Liver (tissue), 9 donors: Measurements from ENCODE around the gene FRMPD4. TPM values are rescaled to one million over a fixed set of nuclear protein-coding genes. Genes with fewer than 3 reads are reported as not detected.

Source experiments
- DNase-seq: peaks from one replicate; pipeline ENCODE4 v3.0.0-alpha.2; 2017; ENCODE audit warnings: low spot score
- H3K27ac ChIP-seq, 2 donors: one replicate each; pipeline ENCODE4 v1.7.0; 2013; ENCODE audit warnings: inconsistent platforms in 2 of 2, low read length in 2 of 2, control low read depth in 1 of 2, low read depth in 1 of 2, mild to moderate bottlenecking in 1 of 2
- H3K27me3 ChIP-seq, 4 donors: one replicate each; pipeline versions ENCODE4 v1.6.1 to v1.7.0; 2013; ENCODE audit warnings: low read length in 3 of 4, inconsistent platforms in 1 of 4, mild to moderate bottlenecking in 1 of 4, moderate library complexity in 1 of 4; ENCODE audit not compliant: control insufficient read depth in 4 of 4, insufficient read depth in 4 of 4
- H3K36me3 ChIP-seq, 4 donors: one replicate each; pipeline versions ENCODE4 v1.6.1 to v1.7.0; 2013; ENCODE audit warnings: low read length in 3 of 4, mild to moderate bottlenecking in 3 of 4, low read depth in 1 of 4, moderate library complexity in 1 of 4; ENCODE audit not compliant: control insufficient read depth in 4 of 4, insufficient read depth in 3 of 4
- H3K4me1 ChIP-seq, 4 donors: one replicate each; pipeline versions ENCODE4 v1.6.1 to v1.7.0; 2013; ENCODE audit warnings: low read length in 3 of 4, mild to moderate bottlenecking in 3 of 4, moderate library complexity in 1 of 4; ENCODE audit not compliant: control insufficient read depth in 4 of 4, insufficient read depth in 4 of 4
- H3K4me3 ChIP-seq, 3 donors: one replicate each; pipeline versions ENCODE4 v1.6.1 to v1.7.0; 2013; ENCODE audit warnings: low read length in 3 of 3, control low read depth in 1 of 3, low read depth in 1 of 3, mild to moderate bottlenecking in 1 of 3
- H3K9ac ChIP-seq, 2 donors: one replicate each; pipeline ENCODE4 v1.7.0; 2013; ENCODE audit warnings: low read length in 2 of 2, mild to moderate bottlenecking in 2 of 2, moderate library complexity in 2 of 2, control low read depth in 1 of 2, low read depth in 1 of 2
- H3K9me3 ChIP-seq, 4 donors: one replicate each; pipeline versions ENCODE4 v1.6.1 to v1.7.0; 2013; ENCODE audit warnings: low read length in 3 of 4; ENCODE audit not compliant: control insufficient read depth in 4 of 4
- CTCF ChIP-seq: fragments of 150-350 bp; IDR thresholded peaks from 2 replicates; pipeline ENCODE4 v1.5.1; 2017; ENCODE audit warnings: improper control_type of control experiment, low read depth, low read length; ENCODE audit not compliant: missing input control
- EGR1 ChIP-seq, 2 donors: IDR thresholded peaks; 2 replicates each; pipeline ENCODE4 v1.6.1; 2016 to 2018; ENCODE audit warnings: antibody characterized with exemption in 2 of 2, low read depth in 2 of 2
- FOXA1 ChIP-seq: IDR thresholded peaks from 2 replicates; pipeline ENCODE4 v1.6.1; 2016; ENCODE audit warnings: antibody characterized with exemption
- HNF4A ChIP-seq, 2 donors: conservative IDR thresholded peaks; 2 replicates each; pipeline ENCODE4 v1.6.1; 2016; ENCODE audit warnings: antibody characterized with exemption in 2 of 2, mild to moderate bottlenecking in 2 of 2
- HNF4G ChIP-seq: IDR thresholded peaks from 2 replicates; pipeline ENCODE4 v1.6.1; 2016; ENCODE audit warnings: antibody characterized with exemption
- JUND ChIP-seq, 2 donors: IDR thresholded peaks; 2 replicates each; pipeline ENCODE4 v1.6.1; 2016; ENCODE audit warnings: antibody characterized with exemption in 2 of 2
- MAX ChIP-seq: IDR thresholded peaks from 2 replicates; pipeline ENCODE4 v1.6.1; 2016; ENCODE audit warnings: antibody characterized with exemption
- RAD21 ChIP-seq, 2 donors: IDR thresholded peaks; 2 replicates each; pipeline ENCODE4 v1.6.1; 2016; ENCODE audit warnings: antibody characterized with exemption in 2 of 2, mild to moderate bottlenecking in 2 of 2
- REST ChIP-seq: IDR thresholded peaks from 2 replicates; pipeline ENCODE4 v1.6.1; 2016; ENCODE audit warnings: antibody characterized with exemption, mild to moderate bottlenecking
- WGBS: extraction: QIAGEN DNeasy Blood & Tissue Kit; methylation state at CpG from one replicate; pipeline ENCODE4 v1.1.7; 2013; 5-methylcytosine and 5-hydroxymethylcytosine counted together
- polyA plus RNA-seq, 2 donors: library from polyadenylated mRNA; stranded (reverse) in 1 of 2; unstranded in 1 of 2; fragments of 200-250 nt in 1 of 2; fragments of >200 nt in 1 of 2; fragmentation: Nextera tagmentation in 1 of 2; extraction: Ambion mirVana in 1 of 2; gene quantifications; one replicate each; pipeline versions ENCODE4 v1.2.1 to v1.2.3, GENCODE V29; 2013 to 2015
- total RNA-seq, 2 donors: library from RNA; depleted of rRNA; stranded (reverse); fragments of >200 nt; gene quantifications; one replicate each; pipeline ENCODE4 v1.2.3, GENCODE V29; 2014
- donor health status: healthy.
- donor health status: healthy.
- donor health status: healthy.
- donor health status: healthy.
- donor health status: healthy.

FRMPD4 gene
- total and polyA plus RNA-seq, 4 donors = 0.01 to 0.08 (median 0.03) TPM; not detected in 1

GRCh38 chrX:12460929-12461328 lies 322.7 kb downstream of the FRMPD4 start:
- no peak overlapping the region for H3K9ac ChIP-seq
- no peaks in the 10 kb centered on the region for H3K4me1 ChIP-seq
- TF ChIP-seq REST = no peak
- no peak for TF ChIP-seq MAX
- no peak for TF ChIP-seq FOXA1
- no peak for TF ChIP-seq HNF4A (conservative IDR thresholded peaks at IDR 0.05)
- no peak for TF ChIP-seq CTCF
- no peak for TF ChIP-seq RAD21 (IDR thresholded peaks at IDR 0.05)
- no peak for TF ChIP-seq HNF4G
- no peak overlapping the region for H3K4me3 ChIP-seq
- DNase-seq = no peak
- no peaks in the 10 kb centered on the region for H3K27me3 ChIP-seq
- H3K36me3 ChIP-seq = no peaks in the 10 kb centered on the region
- WGBS = 72% methylated on average over 2 of the region's 2 CpGs
- no peak overlapping the region for H3K27ac ChIP-seq
- H3K9me3 ChIP-seq = no peaks in the 10 kb centered on the region

- Histone ChIP-seq H3K4me1 (no peaks in the 10 kb centered on the region), H3K27ac (no peak overlapping the region), H3K9me3 (no peaks in the 10 kb centered on the region), H3K27me3 (no peaks in the 10 kb centered on the region), H3K36me3 (no peaks in the 10 kb centered on the region), H3K4me3 (no peak overlapping the region), H3K9ac (no peak overlapping the region)
- no peak for TF ChIP-seq REST
- no peak for TF ChIP-seq HNF4G
- no peak for TF ChIP-seq HNF4A (conservative IDR thresholded peaks at IDR 0.05)
- TF ChIP-seq JUND (IDR thresholded peaks at IDR 0.05) = no peak
- TF ChIP-seq EGR1 (IDR thresholded peaks at IDR 0.05; ENCODE audit: low read depth in 2 of 2) = no peak
- no peak for DNase-seq
- 74% methylated on average over 2 of the region's 2 CpGs for WGBS
Observed at GRCh38 chrX:12463052-12463451, 324.8 kb downstream of the FRMPD4 start.
